Testis (tissue), 3 donors: ENCODE data around the gene XXYLT1. TPM values are rescaled to one million over a fixed set of nuclear protein-coding genes. Genes with fewer than 3 reads are reported as not detected.
A peak's percentile ranks its signal among the peaks of the same experiment; 100 is the strongest.

Source experiments
- DNase-seq: peaks from one replicate; pipeline ENCODE4 v3.0.0-alpha.2; 2019
- H3K27ac ChIP-seq, 2 donors: fragments of 200-600 bp; sonication (generic); one replicate each; pipeline ENCODE4 v1.5.1; 2019
- H3K27me3 ChIP-seq: fragments of 200-600 bp; sonication (generic); one replicate; pipeline ENCODE4 v1.5.1; 2019
- H3K36me3 ChIP-seq: fragments of 200-600 bp; sonication (generic); one replicate; pipeline ENCODE4 v1.5.1; 2017; ENCODE audit warnings: low read depth; ENCODE audit errors: missing control alignments
- H3K4me1 ChIP-seq: fragments of 200-600 bp; sonication (generic); one replicate; pipeline ENCODE4 v1.5.1; 2019
- H3K4me3 ChIP-seq, 2 donors: fragments of 200-600 bp; sonication (generic); one replicate each; pipeline ENCODE4 v1.5.1; 2017 to 2019
- H3K9me3 ChIP-seq: fragments of 200-600 bp; sonication (generic); one replicate; pipeline ENCODE4 v1.5.1; 2017
- CTCF ChIP-seq, 3 experiments: fragments of 450-650 bp in 2 of 3; fragments of 200-600 bp in 1 of 3; sonication (generic) in 1 of 3; IDR thresholded peaks; one replicate each; pipeline ENCODE4 v1.5.1; 2016 to 2019; ENCODE audit warnings: antibody characterized with exemption in 3 of 3, mild to moderate bottlenecking in 2 of 3, moderate library complexity in 1 of 3
- POLR2A ChIP-seq: fragments of 450-650 bp; IDR thresholded peaks from one replicate; pipeline ENCODE4 v1.6.1; 2017; ENCODE audit warnings: antibody characterized with exemption, mild to moderate bottlenecking, moderate library complexity
- WGBS, 2 donors: methylation state at CpG; one replicate each; pipeline ENCODE4 v1.1.5; 2018; 5-methylcytosine and 5-hydroxymethylcytosine counted together
- intact Hi-C: fragments of 100-400 bp; cut with DNase I; formaldehyde crosslinking; loops from one replicate; pipeline ENCODE4 v1.15.1; 2023; ENCODE audit warnings: low total_unique reads
- polyA plus RNA-seq: library from polyadenylated mRNA; stranded (reverse); fragments of 350-450 nt; fragmentation: Illumina TruSeq; extraction: RNeasy Lipid Tissue Mini Kit (QIAGEN cat#74804); gene quantifications from one replicate; pipeline ENCODE4 v1.2.3, GENCODE V29; 2014; ENCODE audit warnings: low read depth, low replicate concordance; ENCODE audit not compliant: insufficient read depth
- total RNA-seq, 2 donors: library from RNA; depleted of rRNA; stranded (reverse); fragments of >200 nt; gene quantifications; one replicate each; pipeline ENCODE4 v1.2.3, GENCODE V29; 2016

The XXYLT1 gene
- total and polyA plus RNA-seq, 3 donors from 2014 or later: 7.2 to 12.5 (median 11.1) TPM

DNA sequence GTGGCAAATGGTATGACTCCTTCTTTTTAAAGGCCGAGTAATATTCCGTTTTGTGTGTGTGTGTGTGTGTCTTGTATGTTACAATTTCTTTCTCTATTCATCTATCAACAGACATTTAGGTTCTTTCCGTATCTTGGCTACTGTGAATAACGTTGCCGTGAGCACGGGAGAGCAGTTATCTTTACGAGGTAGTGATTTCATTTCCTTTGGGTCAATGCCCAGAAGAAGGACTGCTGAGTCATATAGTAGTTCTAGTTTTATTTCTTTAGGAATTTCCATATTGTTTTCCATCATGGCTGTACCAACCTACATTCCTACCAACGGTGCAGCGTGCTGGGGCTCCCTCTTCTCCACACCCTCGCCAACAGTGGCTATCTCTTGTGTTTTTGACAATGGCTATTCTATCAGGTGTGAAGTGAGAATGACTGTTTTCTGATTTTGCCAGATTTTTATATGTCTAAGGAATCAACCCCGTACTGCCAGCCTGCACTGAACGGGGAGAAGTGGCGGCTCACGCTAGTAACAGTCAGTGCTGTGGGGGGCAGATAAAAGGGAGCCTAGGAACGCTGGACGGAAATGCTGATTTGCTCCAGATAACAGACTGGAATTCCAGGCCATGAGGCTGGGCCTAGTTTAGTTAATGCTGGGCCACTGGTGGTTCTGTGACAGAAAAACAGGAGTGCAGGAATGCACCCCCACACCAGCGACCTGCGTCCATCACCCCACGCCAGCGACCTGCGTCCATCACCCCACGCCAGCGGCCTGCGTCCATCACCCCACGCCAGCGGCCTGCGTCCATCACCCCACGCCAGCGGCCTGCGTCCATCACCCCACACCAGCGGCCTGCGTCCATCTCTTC lies 168.1 kb downstream of the XXYLT1 start:
- intact Hi-C loops: loop anchor here (5.0 kb wide), 1 partner anchor 416 kb away; the partner anchor contains the start of gene FAM43A
- Histone ChIP-seq H3K27me3 (no peaks in the 10 kb centered on the region), H3K4me1 (peaks cover 7% of the 10 kb centered on the region), H3K9me3 (no peaks in the 10 kb centered on the region), H3K4me3 (no peak overlapping the region), H3K27ac (no peak overlapping the region), H3K36me3 (no peaks in the 10 kb centered on the region)
- TF ChIP-seq POLR2A (no peak), CTCF (IDR thresholded peaks at IDR 0.05) (no peak)
- WGBS, 2 donors: 79 to 84% methylated on average over 32 of the region's 32 CpGs
- DNase-seq: peak; percentile 45

DNA sequence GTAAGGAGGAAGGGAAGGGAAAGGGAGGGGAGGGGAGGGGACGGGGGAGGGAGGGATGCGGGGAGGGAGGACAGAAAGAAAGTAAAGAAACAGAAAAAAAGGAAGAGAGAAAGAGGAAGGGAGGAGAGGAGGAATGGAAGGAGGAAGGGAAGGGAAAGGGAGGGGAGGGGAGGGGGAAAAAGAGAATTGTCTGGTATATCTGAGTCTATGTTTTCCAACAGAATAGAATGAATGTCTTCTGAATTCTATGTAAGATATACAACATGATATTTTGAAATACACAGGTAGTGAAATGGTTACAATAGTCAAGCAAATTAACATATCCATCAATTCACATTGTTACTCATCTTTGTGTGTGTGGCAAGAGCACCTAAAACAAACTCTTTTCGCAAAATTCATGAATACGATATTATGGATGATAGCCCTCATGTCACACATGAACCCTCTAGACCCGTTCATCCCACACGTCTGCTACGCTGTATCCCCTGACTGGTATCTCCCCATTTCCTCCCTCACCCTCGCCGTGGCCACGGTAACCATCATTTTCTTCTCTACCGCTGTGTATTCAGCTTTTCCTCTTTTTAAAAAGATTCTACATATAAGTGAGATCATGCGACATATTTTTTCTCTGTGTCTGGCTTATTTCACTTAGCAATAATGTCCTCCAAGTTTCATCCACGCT lies 168.9 kb downstream of the XXYLT1 start:
- H3K27me3 ChIP-seq: no peaks in the 10 kb centered on the region
- no peaks in the 10 kb centered on the region for H3K9me3 ChIP-seq
- H3K4me1 ChIP-seq: peaks cover 7% of the 10 kb centered on the region
- no peaks in the 10 kb centered on the region for H3K36me3 ChIP-seq
- DNase-seq: no peak
- TF ChIP-seq POLR2A: no peak
- no peak for TF ChIP-seq CTCF (IDR thresholded peaks at IDR 0.05)
- no peak overlapping the region for H3K27ac ChIP-seq
- H3K4me3 ChIP-seq: no peak overlapping the region
- intact Hi-C loops: loop anchor here (5.0 kb wide), 1 partner anchor 415 kb away; the partner anchor contains the start of gene FAM43A
- 89 to 91% methylated on average over 13 of the region's 13 CpGs for WGBS, 2 donors

DNA sequence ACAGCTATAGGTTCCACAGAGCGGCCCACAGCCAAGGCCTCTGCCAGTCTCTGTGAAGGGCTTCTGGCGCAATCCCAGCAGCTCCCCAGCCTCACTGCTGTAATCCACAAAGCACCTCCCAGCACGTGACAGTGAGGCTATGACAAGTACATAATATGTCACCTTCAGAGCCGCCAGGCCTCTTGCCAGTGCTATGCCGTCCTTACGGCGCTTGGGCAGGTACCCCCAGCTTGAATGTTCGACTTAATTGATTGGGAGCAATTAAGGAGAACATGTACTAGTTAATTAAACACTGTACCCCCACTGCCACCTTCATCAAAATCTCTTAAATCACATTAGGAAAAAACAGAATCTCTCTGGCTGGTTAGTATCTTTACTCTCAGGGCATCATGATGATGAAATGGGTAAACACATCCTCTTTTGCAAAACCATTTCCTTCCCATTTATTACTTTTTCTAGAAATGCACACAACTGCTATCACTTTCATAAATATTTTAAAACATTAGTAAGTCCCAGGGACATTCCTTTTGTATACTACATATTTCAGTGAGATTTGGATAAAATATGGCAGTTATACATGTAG lies 169.9 kb downstream of the XXYLT1 start:
- Histone ChIP-seq H3K36me3 (no peaks in the 10 kb centered on the region), H3K4me1 (no peaks in the 10 kb centered on the region), H3K27ac (no peak overlapping the region), H3K27me3 (no peaks in the 10 kb centered on the region), H3K9me3 (no peaks in the 10 kb centered on the region), H3K4me3 (no peak overlapping the region)
- no peak for DNase-seq
- 87 to 95% methylated on average over 4 to 8 of the region's 8 CpGs for WGBS, 2 donors
- intact Hi-C loops: loop anchor here (5.0 kb wide), 1 partner anchor 414 kb away; the partner anchor contains the start of gene FAM43A
- TF ChIP-seq CTCF (IDR thresholded peaks at IDR 0.05): no peak

DNA sequence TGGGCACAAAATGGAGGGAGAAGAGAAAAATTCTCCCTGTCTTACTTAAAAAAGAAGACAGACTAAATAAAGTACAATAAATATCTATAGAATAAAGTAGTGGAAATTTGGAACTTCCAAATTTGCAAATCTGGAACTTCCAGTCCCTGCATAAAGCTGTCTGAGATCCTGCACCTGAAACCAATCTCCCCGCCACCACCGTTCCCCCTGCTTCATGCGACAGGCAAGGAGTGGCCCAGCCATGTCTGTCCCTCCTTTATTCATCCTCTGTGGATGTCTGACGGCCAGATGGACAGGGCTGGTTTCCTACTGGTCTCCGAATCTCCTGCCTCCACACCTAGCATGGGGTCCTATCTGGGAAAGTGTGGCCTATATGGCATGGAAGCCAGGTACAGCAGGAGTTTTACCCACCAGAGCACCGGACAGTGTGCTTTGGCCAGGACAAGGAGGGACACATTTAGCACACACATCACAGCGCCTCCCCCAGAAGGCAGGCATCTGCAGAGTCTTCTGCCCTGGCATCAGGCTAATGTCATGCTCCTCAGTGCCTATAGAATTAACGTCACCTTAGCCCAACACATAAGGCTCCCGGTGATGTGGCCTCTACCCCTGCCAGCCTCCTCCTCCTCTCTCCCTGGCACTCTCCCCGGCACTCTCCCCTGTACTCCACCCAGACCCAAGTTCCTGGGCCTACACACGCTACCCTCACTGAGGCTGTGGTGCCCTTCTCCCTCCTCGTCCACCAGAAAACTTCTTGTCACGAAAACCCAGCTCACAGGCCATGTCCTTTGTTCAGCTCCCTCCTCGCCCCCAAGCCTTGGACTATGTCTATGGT lies 170.8 kb downstream of the XXYLT1 start:
- TF ChIP-seq POLR2A: no peak
- no peak for TF ChIP-seq CTCF (IDR thresholded peaks at IDR 0.05)
- WGBS, 2 donors: 89 to 93% methylated on average over 12 to 14 of the region's 14 CpGs
- Histone ChIP-seq H3K36me3 (no peaks in the 10 kb centered on the region), H3K4me3 (no peak overlapping the region), H3K27ac (no peak overlapping the region), H3K4me1 (no peaks in the 10 kb centered on the region), H3K27me3 (no peaks in the 10 kb centered on the region), H3K9me3 (no peaks in the 10 kb centered on the region)
- no peak for DNase-seq
- intact Hi-C loops: loop anchor here (5.0 kb wide), 1 partner anchor 413 kb away; the partner anchor contains the start of gene FAM43A
